ENCODE data around the gene DZANK1.
A peak's percentile ranks its signal among the peaks of the same experiment; 100 is the strongest.

DZANK1 gene

DNA sequence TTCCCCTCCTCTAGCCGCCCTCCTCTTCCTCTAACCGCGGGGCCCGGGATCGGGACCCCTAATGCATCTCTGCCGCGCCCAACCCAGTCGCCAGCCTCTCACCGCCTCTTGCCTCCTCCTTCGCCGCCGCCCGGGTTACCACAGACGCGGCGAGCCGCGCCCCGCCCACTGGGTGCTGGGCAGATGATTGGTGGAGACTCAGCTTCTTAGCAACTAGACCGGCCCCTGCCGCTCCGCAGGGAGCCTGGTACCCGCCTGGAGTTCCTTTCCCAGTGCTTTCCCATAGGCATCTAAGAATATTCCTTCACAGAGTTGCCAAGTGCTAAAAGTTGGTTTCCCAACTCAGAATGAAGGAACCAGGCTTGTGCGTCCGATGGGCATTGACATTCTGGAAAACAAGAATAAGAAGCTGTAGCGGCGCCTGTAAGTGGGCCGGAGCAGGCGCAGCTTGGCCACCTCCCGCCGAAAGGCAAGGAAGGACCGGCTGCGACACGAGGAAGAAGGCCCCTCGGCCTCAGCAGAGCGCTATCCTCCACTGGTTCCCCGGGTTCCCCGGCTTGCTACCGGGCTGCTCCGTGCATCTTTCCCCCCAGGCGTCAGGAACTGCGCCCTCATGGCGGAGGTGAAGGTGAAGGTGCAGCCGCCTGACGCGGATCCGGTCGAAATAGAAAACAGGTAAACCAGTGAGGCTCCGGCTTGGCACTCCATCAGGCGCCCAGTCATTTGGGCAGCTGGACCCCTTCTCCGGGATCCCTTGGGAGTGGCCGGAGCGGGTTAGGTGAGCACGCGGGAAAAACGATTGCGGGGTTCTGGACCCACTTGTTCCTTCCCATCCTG lies at the start of gene DZANK1, which contains the start of gene POLR3F:
Gene DZANK1 (minus strand): TSS at position 137 of the 837 bp plus-strand sequence. CDS start 1,672 bp downstream, outside the sequence.
Gene POLR3F (plus strand): TSS at position 497 of the 837 bp plus-strand sequence. CDS start 117 bp downstream, at position 614.
- H3K36me3 ChIP-seq (replicated peaks) = peaks cover 2% of the 10 kb centered on the region
- no peak for TF ChIP-seq CTCF (IDR thresholded peaks at IDR 0.05; ENCODE audit: low read depth, low read length, missing control alignments)
- peak; percentile 95 for DNase-seq
- H3K27ac ChIP-seq = peak within 1 kb of the TSS; percentile 100
- in situ Hi-C loops (cut with HindIII; ENCODE audit: low pct_ligation_motif_present, low sequenced_read_pairs) = no loop called here
- no peaks in the 10 kb centered on the region for H3K27me3 ChIP-seq (replicated peaks)
- peak within 1 kb of the TSS; percentile 94 for H3K4me3 ChIP-seq (ENCODE audit: low read depth, low read length)

GRCh38 chr20:18515973-18516372 lies 49.1 kb upstream of the DZANK1 start:
- H3K27me3 ChIP-seq (replicated peaks) = no peaks in the 10 kb centered on the region
- H3K27ac ChIP-seq = no peak overlapping the region
- in situ Hi-C loops (cut with HindIII; ENCODE audit: low pct_ligation_motif_present, low sequenced_read_pairs) = no loop called here
- no peak overlapping the region for H3K4me3 ChIP-seq (ENCODE audit: low read depth, low read length)
- no peak for DNase-seq
- peaks cover 31% of the 10 kb centered on the region for H3K36me3 ChIP-seq (replicated peaks)
- TF ChIP-seq CTCF (IDR thresholded peaks at IDR 0.05; ENCODE audit: low read depth, low read length, missing control alignments) = no peak

- Histone ChIP-seq H3K4me3 (ENCODE audit: low read depth, low read length) (no peak overlapping the region), H3K27me3 (replicated peaks) (no peaks in the 10 kb centered on the region), H3K36me3 (replicated peaks) (peaks cover 35% of the 10 kb centered on the region), H3K27ac (no peak overlapping the region)
- DNase-seq = no peak
- TF ChIP-seq CTCF (IDR thresholded peaks at IDR 0.05; ENCODE audit: low read depth, low read length, missing control alignments) = no peak
- in situ Hi-C loops (cut with HindIII; ENCODE audit: low pct_ligation_motif_present, low sequenced_read_pairs) = no loop called here
These were observed 47.3 kb upstream of the DZANK1 start for GRCh38 chr20:18514127-18514526.

- TF ChIP-seq CTCF (IDR thresholded peaks at IDR 0.05; ENCODE audit: low read depth, low read length, missing control alignments) = no peak
- peaks cover 35% of the 10 kb centered on the region for H3K36me3 ChIP-seq (replicated peaks)
These were observed 46.4 kb upstream of the DZANK1 start for GRCh38 chr20:18513208-18513607.

GRCh38 chr20:18511571-18511970 lies 44.7 kb upstream of the DZANK1 start:
- Histone ChIP-seq H3K27me3 (replicated peaks) (no peaks in the 10 kb centered on the region), H3K27ac (no peak overlapping the region), H3K4me3 (ENCODE audit: low read depth, low read length) (no peak overlapping the region), H3K36me3 (replicated peaks) (peaks cover 28% of the 10 kb centered on the region)
- DNase-seq = no peak
- TF ChIP-seq CTCF (IDR thresholded peaks at IDR 0.05; ENCODE audit: low read depth, low read length, missing control alignments) = no peak
- in situ Hi-C loops (cut with HindIII; ENCODE audit: low pct_ligation_motif_present, low sequenced_read_pairs) = no loop called here

More at GRCh38 chr20:18513208-18513607, 46.4 kb upstream of the DZANK1 start:
- in situ Hi-C loops (cut with HindIII; ENCODE audit: low pct_ligation_motif_present, low sequenced_read_pairs) = no loop called here
- H3K4me3 ChIP-seq (ENCODE audit: low read depth, low read length) = no peak overlapping the region
- DNase-seq = no peak
- no peak overlapping the region for H3K27ac ChIP-seq
- H3K27me3 ChIP-seq (replicated peaks) = no peaks in the 10 kb centered on the region
